Chondrocyte (in vitro differentiated cells): ENCODE measurements around the gene EPB41L3. TPM values are rescaled to one million over a fixed set of nuclear protein-coding genes. Genes with fewer than 3 reads are reported as not detected.

ENCODE experiments used
- DNase-seq: peaks from one replicate; pipeline ENCODE4 v3.0.0; 2021; ENCODE audit warnings: mixed read lengths, low spot score
- H3K27ac Mint-ChIP-seq: one replicate; pipeline ENCODE4 v1.8.0; 2021; ENCODE audit warnings: mild to moderate bottlenecking, moderate library complexity, mixed read lengths; ENCODE audit not compliant: unreplicated experiment
- H3K27me3 Mint-ChIP-seq: 2 replicates; pipeline ENCODE4 v1.8.0; 2021; ENCODE audit warnings: low read depth, mixed read lengths
- H3K36me3 Mint-ChIP-seq: 2 replicates; pipeline ENCODE4 v1.8.0; 2021; ENCODE audit warnings: low read depth, mixed read lengths
- H3K4me1 Mint-ChIP-seq: 2 replicates; pipeline ENCODE4 v1.8.0; 2021; ENCODE audit warnings: low read depth, mild to moderate bottlenecking, mixed read lengths
- H3K4me3 Mint-ChIP-seq: one replicate; pipeline ENCODE4 v1.8.0; 2021; ENCODE audit warnings: mild to moderate bottlenecking, moderate library complexity, mixed read lengths; ENCODE audit not compliant: unreplicated experiment
- H3K9me3 Mint-ChIP-seq: 2 replicates; pipeline ENCODE4 v1.8.0; 2021; ENCODE audit warnings: low read depth, mixed read lengths
- CTCF ChIP-seq: fragments of 200-600 bp; sonication (generic); IDR thresholded peaks from 2 replicates; pipeline ENCODE4 v1.5.0; 2021; ENCODE audit warnings: antibody characterized with exemption, mild to moderate bottlenecking, moderate library complexity
- total RNA-seq: library from RNA; stranded (reverse); gene quantifications from 3 replicates; pipeline ENCODE4 v1.2.1, GENCODE V29; 2021

EPB41L3 gene
- total RNA-seq, 1 donor from 2014 or later: 61.1 TPM

DNA sequence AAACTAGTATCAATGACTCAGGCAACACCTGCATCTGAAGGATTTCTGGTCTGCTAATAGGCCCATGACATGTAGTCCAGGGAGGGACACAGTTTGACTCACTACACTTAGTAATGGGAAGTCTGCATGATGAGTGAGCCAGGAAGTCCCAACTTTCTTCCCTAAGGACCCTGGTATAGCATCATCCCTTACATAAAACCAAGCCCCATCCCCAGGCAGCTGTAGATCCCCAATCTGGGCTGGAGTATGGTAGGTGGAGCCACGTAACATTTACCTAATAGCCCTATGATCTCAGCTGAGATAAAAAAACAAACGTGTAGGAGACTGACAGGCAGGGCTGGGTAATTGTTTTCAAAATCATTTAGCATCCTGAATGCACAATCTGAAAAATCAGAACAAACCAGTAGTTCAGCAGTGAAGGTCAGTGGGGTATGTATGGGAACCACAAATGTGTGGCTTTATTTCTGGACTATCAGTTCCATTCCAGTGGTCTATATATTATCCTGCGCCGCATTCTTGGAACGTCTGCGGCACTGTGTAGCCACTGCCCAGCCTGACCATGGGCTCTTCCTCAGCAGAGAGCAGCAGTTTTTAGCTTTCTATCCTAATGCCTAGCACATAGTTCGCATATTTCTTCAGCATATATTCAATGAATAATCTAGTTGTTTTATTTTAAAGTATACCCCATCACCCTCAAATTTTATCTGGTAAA is 33.5 kb downstream of the EPB41L3 start:
- H3K27me3 Mint-ChIP-seq: no peaks in the 10 kb centered on the region
- DNase-seq: no peak
- H3K36me3 Mint-ChIP-seq: no peaks in the 10 kb centered on the region
- H3K9me3 Mint-ChIP-seq: no peaks in the 10 kb centered on the region
- H3K4me1 Mint-ChIP-seq: peaks cover 46% of the 10 kb centered on the region
- TF ChIP-seq CTCF: no peak
- H3K4me3 Mint-ChIP-seq: peak overlapping the region; percentile 17
- peak overlapping the region; percentile 82 for H3K27ac Mint-ChIP-seq

GRCh38 chr18:5508821-5509220 is 35.0 kb downstream of the EPB41L3 start:
- no peak for DNase-seq
- no peaks in the 10 kb centered on the region for H3K9me3 Mint-ChIP-seq
- H3K27ac Mint-ChIP-seq: no peak overlapping the region
- no peak overlapping the region for H3K4me3 Mint-ChIP-seq
- H3K4me1 Mint-ChIP-seq: peaks cover 32% of the 10 kb centered on the region
- H3K36me3 Mint-ChIP-seq: no peaks in the 10 kb centered on the region
- no peak for TF ChIP-seq CTCF
- no peaks in the 10 kb centered on the region for H3K27me3 Mint-ChIP-seq

DNA sequence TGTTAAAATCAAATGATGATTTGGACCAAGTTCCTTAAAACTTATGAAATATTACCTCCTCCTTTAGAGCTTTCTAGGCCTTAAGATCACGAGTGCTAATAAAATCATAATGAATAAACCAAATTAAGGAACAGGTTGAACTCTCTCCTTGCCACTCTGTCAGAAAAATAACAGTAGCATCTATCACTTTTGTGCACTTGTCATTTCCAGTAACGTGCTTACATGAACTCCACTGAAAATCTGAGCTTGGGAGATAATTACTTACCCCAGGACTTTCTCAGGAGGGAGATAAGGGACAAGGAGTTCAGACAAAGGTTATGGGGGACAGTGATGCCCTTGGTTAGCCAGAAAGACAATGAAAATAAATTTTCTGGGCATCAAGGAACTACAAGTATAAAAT is 36.0 kb downstream of the EPB41L3 start:
- no peak overlapping the region for H3K27ac Mint-ChIP-seq
- no peak for DNase-seq
- H3K27me3 Mint-ChIP-seq: no peaks in the 10 kb centered on the region
- no peaks in the 10 kb centered on the region for H3K36me3 Mint-ChIP-seq
- H3K4me3 Mint-ChIP-seq: no peak overlapping the region
- H3K4me1 Mint-ChIP-seq: peaks cover 23% of the 10 kb centered on the region
- TF ChIP-seq CTCF: no peak
- no peaks in the 10 kb centered on the region for H3K9me3 Mint-ChIP-seq

DNA sequence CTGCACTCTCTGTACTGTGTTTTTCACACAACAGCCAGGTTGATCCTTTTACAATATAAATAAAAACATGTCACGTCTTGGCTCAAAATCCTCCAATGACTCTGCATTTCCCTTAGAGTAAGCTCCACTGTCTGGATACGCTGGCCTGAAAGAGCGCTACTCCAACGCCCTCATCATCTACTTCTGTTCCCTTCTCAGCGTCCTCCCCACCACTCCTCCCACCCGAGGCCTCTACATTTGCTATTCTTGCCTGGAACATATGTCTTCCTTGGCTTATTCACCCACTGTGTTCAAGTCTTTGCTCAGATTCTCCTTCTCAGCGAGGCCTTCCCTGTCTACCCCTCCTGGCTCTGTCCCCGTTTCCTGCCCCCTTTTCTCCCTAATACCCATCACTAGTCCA is 37.6 kb downstream of the EPB41L3 start:
- no peak for DNase-seq
- no peaks in the 10 kb centered on the region for H3K27me3 Mint-ChIP-seq
- H3K9me3 Mint-ChIP-seq: no peaks in the 10 kb centered on the region
- H3K4me1 Mint-ChIP-seq: peaks cover 19% of the 10 kb centered on the region
- TF ChIP-seq CTCF: no peak
- H3K4me3 Mint-ChIP-seq: no peak overlapping the region
- no peak overlapping the region for H3K27ac Mint-ChIP-seq
- no peaks in the 10 kb centered on the region for H3K36me3 Mint-ChIP-seq

DNA sequence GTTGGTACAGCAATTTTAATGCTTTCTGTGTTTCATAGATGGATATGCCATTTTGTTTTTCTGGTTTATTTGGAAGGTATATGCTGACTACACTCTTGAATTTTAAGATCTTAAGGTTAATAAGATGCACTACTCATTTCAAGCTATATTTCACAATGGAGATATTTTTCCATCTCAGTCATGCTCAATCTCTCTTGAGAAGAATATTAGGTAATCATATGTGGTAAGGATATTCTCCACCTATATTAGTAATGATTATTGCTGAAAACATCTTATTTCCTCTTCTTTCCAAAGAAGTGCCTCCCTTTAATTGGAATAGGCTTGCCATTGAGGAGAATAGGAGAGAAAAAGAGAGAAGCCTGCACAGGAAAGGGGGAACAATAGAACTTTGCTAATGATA is 40.1 kb downstream of the EPB41L3 start:
- peaks cover 10% of the 10 kb centered on the region for H3K4me1 Mint-ChIP-seq
- no peaks in the 10 kb centered on the region for H3K27me3 Mint-ChIP-seq
- H3K4me3 Mint-ChIP-seq: no peak overlapping the region
- H3K9me3 Mint-ChIP-seq: no peaks in the 10 kb centered on the region
- DNase-seq: no peak
- no peak for TF ChIP-seq CTCF
- no peak overlapping the region for H3K27ac Mint-ChIP-seq
- H3K36me3 Mint-ChIP-seq: no peaks in the 10 kb centered on the region
